ENCODE data around the gene HOXD9. TPM values are rescaled to one million over a fixed set of nuclear protein-coding genes. Genes with fewer than 3 reads are reported as not detected.

Gene HOXD9
- total RNA-seq, 1 donor from 2014 or later: 16.8 TPM

GRCh38 chr2:176110415-176111308 is 11.9 kb upstream of the HOXD9 start:
- DNase-seq (ENCODE audit: low read depth in 2 of 2): no peak

GRCh38 chr2:176111309-176111663 is 11.2 kb upstream of the HOXD9 start:
- DNase-seq (ENCODE audit: low read depth in 2 of 2): peak in 1 of 2 donors; percentile 84

- no peak for DNase-seq (ENCODE audit: low read depth in 2 of 2)
Observed at GRCh38 chr2:176111846-176112374, 10.6 kb upstream of the HOXD9 start.

GRCh38 chr2:176112375-176113302 is 9.9 kb upstream of the HOXD9 start:
- no peak for DNase-seq (ENCODE audit: low read depth in 2 of 2)

GRCh38 chr2:176114120-176114929 is 8.2 kb upstream of the HOXD9 start:
- DNase-seq (ENCODE audit: low read depth in 2 of 2): peak in 1 of 2 donors; percentile 32

- DNase-seq (ENCODE audit: low read depth in 2 of 2): no peak
Observed at GRCh38 chr2:176114930-176115625, 7.4 kb upstream of the HOXD9 start.

- peak; percentile 93 to 98 for DNase-seq (ENCODE audit: low read depth in 2 of 2)
Observed at GRCh38 chr2:176115883-176116813, 6.4 kb upstream of the HOXD9 start, which contains the start of gene HOXD10. HOXD10 (plus strand) TSS chr2:176116778; CDS start chr2:176116834, 56 bp downstream.

- peak in 1 of 2 donors; percentile 68 for DNase-seq (ENCODE audit: low read depth in 2 of 2)
Observed at GRCh38 chr2:176117162-176117822, 5.2 kb upstream of the HOXD9 start.

- DNase-seq (ENCODE audit: low read depth in 2 of 2): peak in 1 of 2 donors; percentile 29
Observed at GRCh38 chr2:176117823-176118371, 4.6 kb upstream of the HOXD9 start.

- peak in 1 of 2 donors; percentile 88 for DNase-seq (ENCODE audit: low read depth in 2 of 2)
Observed at GRCh38 chr2:176118601-176119339, 3.7 kb upstream of the HOXD9 start.

GRCh38 chr2:176120364-176121189 is 1.9 kb upstream of the HOXD9 start:
- DNase-seq (ENCODE audit: low read depth in 2 of 2): peak in 1 of 2 donors; percentile 50

GRCh38 chr2:176121190-176122051 is 1.1 kb upstream of the HOXD9 start:
- peak in 1 of 2 donors; percentile 47 for DNase-seq (ENCODE audit: low read depth in 2 of 2)

- peak in 1 of 2 donors; percentile 95 for DNase-seq (ENCODE audit: low read depth in 2 of 2)
Observed at GRCh38 chr2:176122052-176122682, 352 bp upstream of the HOXD9 start.

GRCh38 chr2:176123411-176124109 is 1.0 kb downstream of the HOXD9 start:
- DNase-seq (ENCODE audit: low read depth in 2 of 2): peak in 1 of 2 donors; percentile 55
